Stomach (tissue), 4 donors: Measurements from ENCODE around the gene NPAS2.

Experiments used
- CTCF ChIP-seq, 7 experiments: fragments of 450-650 bp in 4 of 7; fragments of 200-600 bp in 3 of 7; sonication (generic) in 3 of 7; IDR thresholded peaks; one replicate each; pipeline ENCODE4 v1.5.1; 2016 to 2019; ENCODE audit warnings: antibody characterized with exemption in 7 of 7, control low read depth in 2 of 7, mild to moderate bottlenecking in 1 of 7
- EP300 ChIP-seq: sonication (generic); formaldehyde crosslinking; IDR thresholded peaks from one replicate; pipeline ENCODE4 v1.6.1; 2017; ENCODE audit warnings: antibody characterized with exemption
- POLR2A ChIP-seq, 4 donors: fragments of 450-650 bp; IDR thresholded peaks; one replicate each; pipeline ENCODE4 v1.6.1; 2016; ENCODE audit warnings: antibody characterized with exemption in 4 of 4, control low read depth in 2 of 4, mild to moderate bottlenecking in 1 of 4, moderate library complexity in 1 of 4
- POLR2AphosphoS5 ChIP-seq, 3 donors: sonication (generic); formaldehyde crosslinking; IDR thresholded peaks; one replicate each; pipeline ENCODE4 v1.6.1; 2016; ENCODE audit warnings: antibody characterized with exemption in 3 of 3

GRCh38 chr2:101040072-101040471 lies 220.1 kb downstream of the NPAS2 start:
- TF ChIP-seq CTCF (IDR thresholded peaks at IDR 0.05), result no peak
- TF ChIP-seq POLR2A (IDR thresholded peaks at IDR 0.05), result no peak
- no peak for TF ChIP-seq EP300
- TF ChIP-seq POLR2AphosphoS5 (IDR thresholded peaks at IDR 0.05), result no peak
